Mesendoderm (in vitro differentiated cells): ENCODE data around the gene CUEDC1.
A peak's percentile ranks its signal among the peaks of the same experiment; 100 is the strongest.

ENCODE experiments used
- DNase-seq: peaks from one replicate; pipeline ENCODE4 v3.0.0; 2013
- H2AK5ac ChIP-seq: 2 replicates; pipeline ENCODE4 v1.6.1; 2013; ENCODE audit warnings: low read length, inconsistent platforms
- H2BK120ac ChIP-seq: 2 replicates; pipeline ENCODE4 v1.6.1; 2013; ENCODE audit warnings: low read depth, mild to moderate bottlenecking, low read length, moderate library complexity, mixed read lengths
- H2BK15ac ChIP-seq: replicated peaks from 2 replicates; pipeline ENCODE4 v1.6.1; 2013; ENCODE audit warnings: low read depth, mild to moderate bottlenecking, moderate library complexity
- H2BK5ac ChIP-seq: 2 replicates; pipeline ENCODE4 v1.6.1; 2013; ENCODE audit warnings: low read length, inconsistent platforms
- H3K18ac ChIP-seq: 2 replicates; pipeline ENCODE4 v1.6.1; 2013; ENCODE audit warnings: mild to moderate bottlenecking, low read length, mixed read lengths
- H3K23ac ChIP-seq: one replicate; pipeline ENCODE4 v1.6.1; 2013; ENCODE audit warnings: low read length
- H3K27ac ChIP-seq: 2 replicates; pipeline ENCODE4 v1.5.1; 2013; ENCODE audit warnings: low read depth, mild to moderate bottlenecking, inconsistent platforms, low read length, moderate library complexity
- H3K27me3 ChIP-seq: 2 replicates; pipeline ENCODE4 v1.6.1; 2013; ENCODE audit warnings: low read length, control low read depth, mild to moderate bottlenecking, inconsistent platforms; ENCODE audit not compliant: insufficient read depth, poor library complexity
- H3K36me3 ChIP-seq: 2 replicates; pipeline ENCODE4 v1.6.1; 2013; ENCODE audit warnings: low read length, inconsistent platforms; ENCODE audit not compliant: control insufficient read depth, insufficient read depth
- H3K4ac ChIP-seq: one replicate; pipeline ENCODE4 v1.6.1; 2013; ENCODE audit warnings: low read depth, mild to moderate bottlenecking, low read length, moderate library complexity
- H3K4me1 ChIP-seq: 2 replicates; pipeline ENCODE4 v1.6.1; 2013; ENCODE audit warnings: low read depth, low read length, inconsistent platforms; ENCODE audit not compliant: control insufficient read depth
- H3K4me2 ChIP-seq: 2 replicates; pipeline ENCODE4 v1.6.1; 2013; ENCODE audit warnings: low read length
- H3K4me3 ChIP-seq: 2 replicates; pipeline ENCODE4 v1.5.1; 2013; ENCODE audit warnings: mild to moderate bottlenecking, low read length
- H3K56ac ChIP-seq: one replicate; pipeline ENCODE4 v1.6.1; 2013; ENCODE audit warnings: low read length
- H3K79me1 ChIP-seq: 2 replicates; pipeline ENCODE4 v1.6.1; 2013; ENCODE audit warnings: low read length, inconsistent platforms
- H3K79me2 ChIP-seq: 2 replicates; pipeline ENCODE4 v1.6.1; 2013; ENCODE audit warnings: mild to moderate bottlenecking, low read length; ENCODE audit not compliant: control insufficient read depth, insufficient read depth
- H3K9ac ChIP-seq: 2 replicates; pipeline ENCODE4 v1.6.1; 2013; ENCODE audit warnings: low read length, inconsistent platforms
- H4K5ac ChIP-seq: one replicate; pipeline ENCODE4 v1.6.1; 2013; ENCODE audit warnings: low read length
- H4K8ac ChIP-seq: one replicate; pipeline ENCODE4 v1.6.1; 2013; ENCODE audit warnings: low read depth, mild to moderate bottlenecking, control low read depth, low read length, moderate library complexity
- WGBS: extraction: QIAGEN DNeasy Blood & Tissue Kit; methylation state at CpG from one replicate; pipeline ENCODE4 v1.1.7; 2013; ENCODE audit warnings: low lambda C conversion rate, missing lambda C conversion rate; ENCODE audit not compliant: insufficient coverage; ENCODE audit errors: extremely low coverage; 5-methylcytosine and 5-hydroxymethylcytosine counted together

The CUEDC1 gene

DNA sequence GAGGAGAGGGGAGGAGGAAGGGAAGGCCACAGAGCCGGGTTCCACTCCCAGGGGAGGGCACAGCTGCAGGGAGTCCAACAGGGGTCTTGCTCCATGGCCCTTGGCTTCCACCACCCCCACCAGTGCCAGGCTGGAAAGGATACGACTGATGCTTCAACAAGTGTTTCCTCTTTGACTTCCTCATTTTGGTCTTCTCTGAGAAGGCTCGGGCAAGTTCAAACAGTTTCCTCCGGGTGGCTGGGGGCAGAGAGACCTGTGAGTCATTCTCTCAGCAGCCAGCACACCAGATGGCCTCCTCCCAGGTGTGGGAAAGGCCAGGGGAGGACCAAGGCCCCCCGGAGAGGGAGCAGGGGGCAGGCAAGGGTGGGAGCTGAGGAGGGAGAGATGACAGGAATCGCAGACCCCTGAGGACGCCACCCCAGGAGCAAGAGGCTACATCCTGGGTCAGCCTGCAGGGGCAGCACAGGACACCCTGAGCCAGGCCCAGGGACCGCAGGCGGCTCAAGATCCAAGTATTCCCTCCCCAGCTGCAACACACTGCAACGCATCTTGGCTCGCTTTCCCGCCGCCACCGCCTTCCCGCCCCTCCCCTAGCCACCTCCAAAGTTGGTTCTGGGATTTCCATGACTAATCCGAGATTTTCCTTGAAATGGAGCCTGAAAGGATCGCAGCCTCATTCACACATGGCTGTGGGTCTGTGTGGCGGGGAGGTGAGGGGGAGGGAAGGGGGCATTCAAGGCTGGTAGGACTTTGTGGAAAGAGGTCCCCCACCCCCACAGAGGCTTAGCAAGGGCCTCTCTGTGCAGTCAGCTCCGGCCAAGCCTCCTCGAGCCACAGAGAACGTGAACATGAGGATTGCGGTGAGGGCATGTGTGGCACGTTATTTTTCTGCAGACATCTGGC is 87.0 kb downstream of the CUEDC1 start:
- peak overlapping the region; percentile 52 for H2AK5ac ChIP-seq
- peak overlapping the region; percentile 35 for H2BK5ac ChIP-seq
- no peaks in the 10 kb centered on the region for H3K27me3 ChIP-seq
- no peak overlapping the region for H2BK120ac ChIP-seq
- H4K5ac ChIP-seq, result no peak overlapping the region
- no peak overlapping the region for H2BK15ac ChIP-seq
- H3K4me1 ChIP-seq, result peaks cover 5% of the 10 kb centered on the region
- H3K4me3 ChIP-seq, result no peak overlapping the region
- peak overlapping the region; percentile 30 for H3K18ac ChIP-seq
- H3K36me3 ChIP-seq, result no peaks in the 10 kb centered on the region
- no peaks in the 10 kb centered on the region for H3K79me1 ChIP-seq
- H3K4me2 ChIP-seq, result no peak overlapping the region
- H3K56ac ChIP-seq, result peak overlapping the region; percentile 74
- H4K8ac ChIP-seq, result no peak overlapping the region
- H3K79me2 ChIP-seq, result no peaks in the 10 kb centered on the region
- no peak overlapping the region for H3K23ac ChIP-seq
- H3K4ac ChIP-seq, result no peak overlapping the region
- H3K9ac ChIP-seq, result peak overlapping the region; percentile 33
- peak; percentile 93 for DNase-seq
- no CpG with 5 or more reads among the region's 23 CpGs for WGBS
- peak overlapping the region; percentile 60 for H3K27ac ChIP-seq

DNA sequence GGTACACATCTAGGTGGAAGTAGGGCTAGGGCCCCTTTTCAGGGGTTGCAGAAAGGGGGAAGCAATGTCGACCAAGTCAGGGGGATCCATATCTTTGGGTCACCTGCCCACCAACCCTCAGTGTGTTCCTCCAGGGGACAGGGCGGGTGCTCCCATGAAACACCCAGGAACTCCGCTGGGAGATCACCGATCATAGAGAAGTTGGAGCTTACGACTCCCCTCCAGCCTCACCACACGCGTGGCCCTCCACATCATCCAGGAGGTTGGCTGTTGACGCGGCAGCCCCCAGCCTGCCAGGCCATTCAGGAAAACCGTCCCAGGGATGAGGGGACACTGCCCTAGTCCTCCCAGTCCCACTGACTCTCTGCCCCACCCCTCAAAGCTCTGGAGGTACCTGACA is 88.1 kb downstream of the CUEDC1 start:
- Histone ChIP-seq H3K18ac (no peak overlapping the region), H3K56ac (no peak overlapping the region), H3K4ac (no peak overlapping the region), H3K36me3 (no peaks in the 10 kb centered on the region), H3K79me1 (no peaks in the 10 kb centered on the region), H3K79me2 (no peaks in the 10 kb centered on the region), H3K9ac (no peak overlapping the region), H2BK120ac (no peak overlapping the region), H3K4me1 (peaks cover 5% of the 10 kb centered on the region), H3K4me2 (no peak overlapping the region), H3K4me3 (no peak overlapping the region), H2AK5ac (no peak overlapping the region), H2BK5ac (no peak overlapping the region), H3K27ac (no peak overlapping the region), H3K23ac (no peak overlapping the region), H4K8ac (no peak overlapping the region), H4K5ac (no peak overlapping the region), H2BK15ac (no peak overlapping the region), H3K27me3 (no peaks in the 10 kb centered on the region)
- no peak for DNase-seq
- no CpG with 5 or more reads among the region's 10 CpGs for WGBS

DNA sequence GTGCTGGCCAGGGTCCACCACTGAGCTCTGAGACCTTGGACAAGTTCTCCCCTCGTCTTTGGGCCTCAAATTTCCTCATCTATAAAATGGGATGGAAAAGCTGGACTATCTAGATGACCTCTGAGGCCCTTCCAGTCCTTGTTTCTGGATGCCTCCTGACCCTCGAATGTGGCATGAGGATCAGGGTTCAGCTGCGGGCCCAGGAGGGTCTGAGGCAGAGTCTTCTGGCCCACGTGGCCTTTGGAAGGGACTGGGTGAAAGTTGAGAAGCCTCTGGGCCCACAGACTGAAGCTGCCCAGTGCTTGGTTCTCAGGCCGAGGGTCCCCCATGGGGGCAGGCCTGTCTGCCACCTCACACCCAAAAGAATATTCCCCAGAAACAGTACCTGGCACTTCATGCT is 88.5 kb downstream of the CUEDC1 start:
- no CpG with 5 or more reads among the region's 5 CpGs for WGBS
- Histone ChIP-seq H3K4me3 (no peak overlapping the region), H3K79me1 (no peaks in the 10 kb centered on the region), H3K4me2 (no peak overlapping the region), H3K36me3 (no peaks in the 10 kb centered on the region), H3K18ac (no peak overlapping the region), H2BK120ac (no peak overlapping the region), H4K5ac (no peak overlapping the region), H3K4ac (no peak overlapping the region), H2AK5ac (no peak overlapping the region), H3K79me2 (no peaks in the 10 kb centered on the region), H3K27ac (no peak overlapping the region), H3K27me3 (no peaks in the 10 kb centered on the region), H3K9ac (no peak overlapping the region), H3K56ac (no peak overlapping the region), H3K4me1 (peaks cover 5% of the 10 kb centered on the region), H2BK15ac (no peak overlapping the region), H4K8ac (no peak overlapping the region), H3K23ac (no peak overlapping the region), H2BK5ac (no peak overlapping the region)
- DNase-seq, result no peak

DNA sequence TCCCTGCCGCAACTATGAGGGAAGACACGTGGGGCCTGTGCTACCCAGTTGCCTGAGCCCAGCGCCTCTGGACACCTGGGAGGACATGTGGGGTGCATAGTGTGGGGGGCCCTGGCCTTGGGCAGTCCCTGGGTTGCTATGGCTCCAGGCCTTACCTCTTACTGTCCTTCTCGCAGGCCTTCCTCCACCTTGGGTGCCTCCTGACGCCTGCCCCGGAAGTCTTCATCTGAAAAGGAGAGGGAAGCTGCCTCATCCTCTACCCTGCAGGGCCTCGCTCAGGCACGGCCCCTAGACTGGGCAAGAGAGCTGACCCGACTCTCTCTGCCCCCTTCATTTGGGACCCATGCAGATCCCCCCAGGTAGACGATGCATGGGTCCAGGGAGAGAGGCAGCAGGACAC is 88.9 kb downstream of the CUEDC1 start:
- DNase-seq, result no peak
- Histone ChIP-seq H3K56ac (no peak overlapping the region), H3K36me3 (no peaks in the 10 kb centered on the region), H3K4me2 (no peak overlapping the region), H3K4me3 (no peak overlapping the region), H4K5ac (no peak overlapping the region), H3K18ac (no peak overlapping the region), H2BK120ac (no peak overlapping the region), H3K79me1 (no peaks in the 10 kb centered on the region), H3K9ac (no peak overlapping the region), H2AK5ac (no peak overlapping the region), H2BK15ac (no peak overlapping the region), H2BK5ac (no peak overlapping the region), H3K27me3 (no peaks in the 10 kb centered on the region), H3K23ac (no peak overlapping the region), H3K4ac (no peak overlapping the region), H3K4me1 (peaks cover 5% of the 10 kb centered on the region), H3K27ac (no peak overlapping the region), H4K8ac (no peak overlapping the region), H3K79me2 (no peaks in the 10 kb centered on the region)
- no CpG with 5 or more reads among the region's 10 CpGs for WGBS

DNA sequence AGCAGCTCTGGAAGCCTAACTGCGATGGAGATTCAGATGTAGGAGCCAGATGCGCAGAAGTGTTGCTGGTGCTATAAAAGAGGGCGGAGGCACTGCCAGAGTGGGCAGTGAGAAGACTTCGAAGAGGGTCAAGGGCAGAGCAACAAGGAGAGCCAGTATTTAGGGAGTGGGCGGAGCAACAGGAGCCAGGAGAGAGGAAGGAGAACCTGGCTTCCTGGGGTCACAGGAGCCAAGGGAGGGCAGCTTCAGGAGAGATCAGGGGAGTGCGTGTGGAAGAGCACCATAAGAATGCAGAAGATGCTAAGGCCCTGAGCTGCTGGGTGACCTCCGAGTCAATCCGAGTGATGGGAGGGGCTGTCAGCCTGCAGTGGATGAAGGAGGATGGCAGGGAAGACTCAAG is 90.9 kb downstream of the CUEDC1 start:
- Histone ChIP-seq H2BK5ac (no peak overlapping the region), H3K56ac (peak overlapping the region; percentile 6), H3K4me2 (no peak overlapping the region), H4K5ac (no peak overlapping the region), H3K79me1 (no peaks in the 10 kb centered on the region), H3K18ac (no peak overlapping the region), H3K27ac (no peak overlapping the region), H3K36me3 (no peaks in the 10 kb centered on the region), H3K4ac (no peak overlapping the region), H2AK5ac (no peak overlapping the region), H2BK15ac (no peak overlapping the region), H3K4me3 (no peak overlapping the region), H3K23ac (no peak overlapping the region), H3K79me2 (no peaks in the 10 kb centered on the region), H3K27me3 (no peaks in the 10 kb centered on the region), H2BK120ac (no peak overlapping the region), H3K4me1 (peaks cover 9% of the 10 kb centered on the region), H3K9ac (no peak overlapping the region), H4K8ac (no peak overlapping the region)
- no peak for DNase-seq
- no CpG with 5 or more reads among the region's 8 CpGs for WGBS
